Islet of Langerhans (tissue), 1 donor: ENCODE results near the gene SDHAF4.
"Not testable (repeated sequence)": the region's sequence is repeated elsewhere in the genome, so short reads cannot be mapped to it uniquely, and the experiment has no call there.

Experiments
- FAIRE-seq: peaks from one replicate; lab custom pipeline; 2011; peaks lifted over from hg19 to GRCh38; lab: Jason Lieb, UNC

SDHAF4 gene

DNA sequence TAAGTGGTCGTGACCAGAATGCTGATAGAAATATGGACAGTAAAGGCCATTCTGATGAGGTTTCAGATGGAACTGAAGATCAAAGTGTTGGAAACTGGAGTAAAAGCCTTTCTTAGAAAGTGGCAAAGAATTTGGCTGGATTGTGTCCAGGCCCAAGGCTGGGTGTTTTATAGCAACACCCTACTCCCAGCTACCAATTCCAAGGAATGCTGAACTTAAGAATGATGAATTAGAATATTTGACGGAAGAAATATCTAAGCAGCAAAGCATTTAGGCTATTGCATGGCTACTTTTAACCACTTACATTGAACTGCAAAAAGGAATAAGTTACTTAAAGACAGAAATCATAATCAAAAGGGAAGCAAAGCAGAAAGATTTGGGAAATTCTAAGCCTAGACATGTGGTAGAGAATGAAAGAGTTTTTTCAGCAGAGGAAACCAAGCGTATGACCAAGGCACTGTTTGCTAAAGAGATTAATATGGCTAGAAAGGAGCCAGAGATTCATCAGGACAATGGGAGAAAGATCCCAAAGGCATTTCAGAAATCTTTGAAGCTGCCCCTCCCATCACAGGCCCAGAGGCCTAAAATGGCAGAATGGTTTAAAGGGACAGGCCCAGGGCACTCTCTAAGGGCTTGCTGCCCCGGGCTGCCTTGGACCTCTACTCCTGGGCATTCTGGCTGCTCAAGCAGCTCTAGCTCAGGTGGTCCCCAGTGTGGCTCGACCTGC, 25.8 kb downstream of the SDHAF4 start:
- no peak for FAIRE-seq

DNA sequence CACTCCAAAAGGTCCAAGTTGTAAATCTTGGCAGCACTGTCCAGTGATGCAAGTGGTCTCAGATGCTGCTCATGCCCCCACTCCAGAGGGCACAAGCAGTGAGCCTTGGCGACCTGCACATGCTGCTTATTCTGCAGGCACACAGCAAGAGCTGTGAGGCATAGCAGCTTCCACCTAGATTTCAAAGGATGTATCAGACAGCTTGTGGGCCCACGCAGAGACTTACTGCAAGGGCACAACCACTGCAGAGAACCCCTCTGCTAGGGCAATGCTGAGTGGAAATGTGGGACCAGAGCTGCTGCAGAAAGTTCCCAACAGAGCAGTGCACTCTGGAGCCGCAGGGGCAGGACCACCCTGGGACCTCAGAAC, 26.4 kb downstream of the SDHAF4 start:
- FAIRE-seq: no peak

DNA sequence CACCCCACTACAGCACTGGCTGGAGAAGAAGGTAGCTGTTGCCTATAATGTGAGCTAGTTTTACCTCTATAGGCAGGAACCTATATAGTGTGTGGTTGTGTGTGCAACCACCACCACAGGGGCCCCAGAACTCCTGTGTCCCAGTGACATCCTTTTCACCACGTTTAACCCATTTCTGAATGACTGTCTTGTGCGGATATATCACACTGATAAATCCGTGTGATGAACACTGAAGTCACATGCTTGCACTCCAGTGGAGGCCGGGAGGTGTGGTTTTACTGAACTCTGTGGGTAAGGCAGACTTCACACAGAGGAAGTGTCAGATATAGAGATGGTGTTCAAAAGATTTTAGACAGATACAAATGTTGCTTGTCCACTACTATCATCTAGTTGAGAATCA, 32.5 kb downstream of the SDHAF4 start:
- FAIRE-seq: no peak

DNA sequence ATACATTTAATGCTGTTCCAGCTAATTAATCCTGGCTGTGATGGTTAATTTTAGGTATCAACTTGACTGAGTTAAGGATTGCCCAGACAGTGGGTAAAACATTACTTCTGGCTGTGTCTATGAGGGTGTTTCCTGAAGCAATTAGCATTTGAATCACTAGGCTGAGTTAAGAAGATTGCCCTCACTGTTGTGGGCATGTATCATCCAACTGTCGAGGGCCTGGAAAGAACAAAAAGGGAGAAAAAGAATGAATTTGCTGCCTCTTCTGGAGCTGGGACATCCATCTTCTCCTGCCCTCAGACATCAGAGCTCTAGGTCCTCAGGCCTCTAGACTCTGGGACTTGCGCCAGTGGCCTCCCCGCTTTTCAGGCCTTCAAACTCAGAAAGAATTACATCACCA, 34.3 kb downstream of the SDHAF4 start:
- FAIRE-seq: no peak

DNA sequence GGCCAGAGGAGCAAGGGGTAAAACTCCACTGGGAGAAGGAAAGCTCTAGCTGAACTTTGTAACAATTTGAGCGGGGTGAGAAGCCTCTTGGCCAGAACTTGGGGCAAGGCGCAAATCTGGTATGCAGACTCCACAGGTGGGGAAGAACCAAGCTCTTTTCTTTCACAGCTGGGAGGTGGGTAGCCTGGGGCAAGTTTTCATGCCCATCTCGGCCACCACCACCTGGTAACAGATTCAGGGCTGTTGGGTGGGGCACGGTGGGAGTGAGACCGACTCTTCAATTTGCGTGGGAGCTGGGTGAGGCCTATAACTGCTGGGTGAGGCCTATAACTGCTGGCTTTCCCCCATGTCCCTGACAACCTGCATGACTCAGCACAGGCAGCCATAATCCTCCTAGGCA, 37.5 kb downstream of the SDHAF4 start:
- FAIRE-seq: no peak

DNA sequence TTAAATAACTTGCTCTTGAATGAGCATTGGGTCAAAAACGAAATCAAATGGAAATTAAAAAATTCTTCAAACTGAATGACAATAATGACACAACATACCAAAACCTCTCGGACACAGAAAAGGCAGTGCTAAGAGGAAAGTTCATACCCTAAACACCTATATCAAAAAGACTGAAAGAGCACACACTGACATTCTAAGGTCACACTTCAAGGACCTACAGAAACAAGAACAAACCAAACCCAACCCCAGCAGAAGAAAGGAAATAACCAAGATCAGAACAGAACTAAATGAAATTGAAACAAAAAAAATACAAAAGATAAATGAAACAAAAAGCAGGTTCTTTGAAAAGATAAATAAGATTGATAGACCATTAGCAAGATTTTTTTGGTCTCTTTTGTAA, 40.6 kb downstream of the SDHAF4 start:
- FAIRE-seq: not testable (repeated sequence)

DNA sequence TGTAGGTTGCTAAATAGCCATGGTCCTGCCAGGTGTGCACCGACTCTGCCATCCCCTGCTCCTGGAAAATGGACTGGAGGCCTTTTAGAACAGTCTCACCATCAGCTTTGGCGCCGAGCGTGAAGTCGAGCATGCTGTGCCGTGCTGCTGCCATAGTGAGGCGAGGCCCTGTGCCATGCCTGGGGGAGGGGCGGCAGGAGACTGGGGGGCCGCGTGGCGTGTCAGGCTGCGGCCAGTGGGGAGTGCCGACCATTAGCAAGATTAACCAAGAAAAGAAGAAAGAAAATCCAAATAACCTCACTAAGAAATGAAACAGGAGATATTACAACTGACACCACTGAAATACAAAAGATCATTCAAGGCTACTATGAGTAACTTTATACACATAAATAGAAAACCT, 42.5 kb downstream of the SDHAF4 start:
- not testable (repeated sequence) for FAIRE-seq

DNA sequence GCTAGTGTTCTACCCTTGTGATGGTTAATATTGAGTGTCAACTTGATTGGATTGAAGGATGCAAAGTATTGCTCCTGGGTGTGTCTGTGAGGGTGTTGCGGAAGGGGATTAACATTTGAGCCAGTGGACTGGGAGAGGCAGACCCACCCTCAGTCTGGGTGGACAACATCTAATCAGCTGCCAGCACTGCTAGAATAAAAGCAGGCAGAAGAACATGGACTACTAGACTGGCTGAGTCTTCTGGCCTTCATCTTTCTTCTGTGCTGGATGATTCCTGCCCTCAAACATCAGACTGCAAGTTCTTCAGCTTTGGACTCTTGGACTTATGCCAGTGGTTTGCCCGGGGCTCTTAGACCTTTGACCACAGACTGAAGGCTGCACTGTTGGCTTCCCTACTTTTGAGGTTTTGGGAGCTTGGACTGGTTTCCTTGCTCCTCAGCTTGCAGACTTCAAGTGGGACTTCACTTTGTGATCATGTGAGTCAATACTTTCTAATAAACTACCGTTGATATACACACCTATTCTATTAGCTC, 50.1 kb downstream of the SDHAF4 start:
- no peak for FAIRE-seq

DNA sequence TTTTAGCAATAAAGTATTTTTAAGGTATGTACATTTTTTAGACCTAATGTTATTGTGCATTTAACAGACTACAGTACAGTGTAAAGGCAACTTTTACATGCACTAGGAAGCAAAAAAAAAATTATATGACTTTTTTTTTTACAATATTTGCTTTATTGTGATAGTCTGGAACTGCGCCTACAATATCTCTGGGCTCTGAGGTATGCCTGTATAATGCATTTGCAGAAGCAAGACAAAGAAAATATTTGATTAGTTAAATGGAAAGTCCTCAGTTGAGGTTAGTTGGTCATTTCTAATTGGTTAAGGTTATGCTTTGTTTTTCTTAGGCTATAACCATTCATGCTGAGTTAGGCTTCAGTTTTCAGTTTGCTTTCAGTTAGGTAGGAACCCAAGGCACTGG, 54.0 kb downstream of the SDHAF4 start:
- FAIRE-seq: no peak

DNA sequence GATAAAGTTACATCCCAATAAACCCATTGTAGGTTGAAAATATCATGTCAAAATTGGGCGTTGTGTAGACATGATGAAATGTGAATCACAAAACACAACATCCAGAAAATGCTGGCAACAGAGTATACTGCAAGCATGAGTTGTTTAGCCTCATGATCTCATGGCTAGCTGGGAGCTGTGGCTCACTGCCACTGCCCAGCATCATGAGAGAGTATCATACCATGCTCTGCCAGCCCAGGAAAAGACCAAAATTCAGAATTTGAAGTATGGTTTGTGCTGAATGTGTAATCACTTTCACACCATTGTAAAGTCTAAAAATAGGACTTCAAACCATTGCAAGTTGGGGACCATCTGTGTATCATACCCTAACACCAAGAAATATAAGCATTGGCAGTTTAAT, 55.7 kb downstream of the SDHAF4 start:
- peak; percentile 24 for FAIRE-seq

DNA sequence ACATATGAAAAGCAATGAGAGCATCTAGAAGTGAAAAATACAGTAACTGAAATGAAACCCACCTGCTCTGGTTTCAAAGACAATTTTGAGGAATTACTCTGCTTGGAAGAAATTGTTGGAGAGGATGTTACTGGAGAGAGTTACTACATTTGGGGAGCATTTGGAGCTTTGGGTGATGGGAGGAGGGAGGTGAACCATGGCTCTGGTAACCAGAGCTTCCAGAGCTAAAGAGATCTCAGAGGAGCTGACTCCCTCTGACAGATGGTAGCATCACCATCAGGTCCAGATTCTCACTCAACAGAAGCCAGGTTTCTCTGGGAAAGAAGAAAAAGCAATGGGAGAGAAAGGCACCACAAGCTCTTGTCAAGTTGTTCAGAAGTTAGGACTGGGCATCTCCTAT, 58.7 kb downstream of the SDHAF4 start:
- no peak for FAIRE-seq

DNA sequence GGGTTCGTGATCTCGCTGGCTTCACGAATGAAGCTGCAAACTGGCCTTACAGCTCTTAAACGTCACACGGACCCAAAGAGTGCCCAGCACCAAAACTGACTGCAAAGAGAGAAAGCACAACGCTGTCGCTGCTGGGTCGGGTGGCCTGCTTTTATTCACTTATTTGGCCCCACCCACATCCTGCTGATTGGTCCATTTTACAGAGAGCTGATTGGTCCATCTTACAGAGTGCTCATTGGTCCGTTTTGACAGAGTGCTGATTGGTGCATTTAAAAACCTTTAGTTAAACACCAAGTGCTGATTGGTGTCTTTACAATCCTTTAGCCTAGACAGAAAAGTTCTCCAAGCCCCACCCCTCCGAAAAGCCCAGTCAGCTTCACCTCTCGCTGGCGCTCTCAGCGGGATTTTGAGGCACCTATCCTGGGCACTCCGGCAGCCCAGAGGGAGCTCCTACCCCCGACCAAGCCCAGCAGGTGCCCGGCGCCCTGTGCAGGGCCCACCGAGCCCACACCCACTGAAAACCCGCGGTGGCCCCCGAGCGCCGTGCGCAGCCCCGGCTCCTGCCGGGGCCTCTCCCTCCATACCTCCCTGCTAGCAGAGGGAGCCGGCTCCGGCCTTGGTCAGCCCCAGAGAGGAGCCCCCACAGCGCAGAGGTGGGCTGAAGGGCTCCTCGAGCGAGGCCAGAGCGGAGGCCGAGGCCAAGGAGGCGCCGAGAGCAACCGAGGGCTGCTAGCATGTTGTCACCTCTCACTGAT, 60.9 kb downstream of the SDHAF4 start:
- FAIRE-seq: no peak

DNA sequence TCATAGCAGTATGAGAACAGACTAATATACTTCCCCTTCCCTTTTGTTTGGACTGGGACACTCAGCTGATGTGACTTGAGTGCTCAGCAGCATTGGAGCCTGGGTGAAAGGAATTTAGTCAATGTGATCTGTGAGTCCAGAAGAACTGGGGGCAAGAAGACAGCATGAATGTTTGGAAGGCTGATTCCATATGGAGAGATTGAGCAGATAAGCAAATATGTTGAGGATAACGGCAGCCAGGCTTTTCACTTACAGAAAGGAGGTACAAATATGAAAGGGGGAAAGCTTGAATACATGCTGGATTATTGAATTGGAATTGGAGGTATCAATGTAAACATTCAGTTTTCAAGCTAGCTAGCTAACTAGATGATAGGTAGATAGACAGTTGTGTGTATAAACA, 63.2 kb downstream of the SDHAF4 start:
- FAIRE-seq: no peak

DNA sequence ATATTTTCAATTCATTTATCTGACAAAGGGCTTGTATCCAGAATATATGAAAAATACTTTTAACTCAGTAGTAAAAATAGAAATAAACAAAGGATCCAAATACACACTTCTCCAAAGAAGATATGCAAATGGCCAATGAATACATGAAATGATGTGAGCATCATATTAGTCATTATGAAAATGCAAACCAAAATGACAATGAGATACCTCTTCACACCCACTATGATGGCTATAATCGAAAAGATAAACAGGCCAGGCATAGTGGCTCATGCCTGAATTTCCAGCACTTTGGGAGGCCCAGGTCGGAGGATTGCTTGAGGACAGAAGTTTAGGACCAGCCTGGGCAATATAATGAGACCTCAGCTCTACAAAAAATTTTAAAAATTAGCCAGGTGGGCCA, 67.1 kb downstream of the SDHAF4 start:
- FAIRE-seq: no peak

DNA sequence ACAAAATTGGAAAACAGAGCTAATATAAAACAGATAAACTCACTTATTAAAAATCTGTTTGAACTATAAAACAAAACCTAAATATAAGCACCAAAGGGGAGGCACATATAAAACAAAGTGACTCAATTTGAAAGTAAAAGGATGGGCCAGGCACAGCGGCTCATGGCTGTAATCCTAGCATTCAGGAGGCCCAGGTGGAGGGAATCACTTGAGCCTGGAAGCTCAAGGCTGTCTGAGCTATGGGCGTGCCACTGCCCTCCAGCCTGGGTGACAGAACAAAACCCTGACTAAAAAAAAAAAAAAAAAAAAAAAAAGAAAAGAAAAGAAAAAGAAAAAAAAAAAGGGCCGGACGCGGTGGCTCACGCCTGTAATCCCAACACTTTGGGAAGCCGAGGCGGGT, 69.9 kb downstream of the SDHAF4 start:
- FAIRE-seq: no peak

DNA sequence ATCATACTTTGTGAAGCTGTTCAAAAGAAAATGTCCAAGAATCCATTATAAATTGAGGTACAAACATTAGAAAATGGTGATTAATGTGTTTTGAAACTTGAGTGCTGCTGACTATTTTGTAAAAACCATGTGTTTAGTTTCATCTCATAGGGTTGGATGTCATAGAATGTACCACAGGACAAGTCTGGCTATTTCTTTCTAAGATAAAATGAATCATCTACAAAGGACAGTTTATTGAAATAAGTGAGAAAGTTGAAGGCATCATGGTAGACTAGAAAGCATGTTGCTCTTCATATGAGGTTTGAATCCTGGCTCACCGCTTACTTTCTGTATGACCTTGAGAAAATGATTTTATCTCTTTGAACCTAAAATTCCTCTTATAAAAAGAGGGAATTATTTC, 71.7 kb downstream of the SDHAF4 start:
- FAIRE-seq: no peak
